Activated gamma-delta T cell (primary cell): ENCODE measurements around the gene CEP128.

Experiments
- DNase-seq: peaks from one replicate; lab custom pipeline; 2025; lab: John Stamatoyannopoulos, UW

The CEP128 gene

DNA sequence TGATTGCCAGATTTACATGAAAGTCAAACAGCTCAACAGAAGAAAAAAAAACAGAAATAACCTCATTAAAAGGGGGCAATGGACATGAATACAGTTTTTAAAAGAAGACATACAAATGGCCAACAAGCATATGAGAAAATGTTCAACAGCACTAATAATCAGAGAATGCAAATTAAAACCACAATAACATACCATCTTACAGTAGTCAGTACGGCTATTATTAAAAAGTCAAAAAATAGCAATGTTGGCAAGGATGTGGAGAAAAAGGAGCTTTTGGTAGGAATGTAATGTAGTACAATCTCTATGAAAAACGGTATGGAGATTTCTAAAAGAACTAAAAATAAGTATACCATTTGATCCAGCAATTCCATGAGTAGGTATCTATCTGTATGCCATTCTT, 272.1 kb downstream of the CEP128 start:
- DNase-seq = no peak

GRCh38 chr14:80664576-80664975, 277.0 kb downstream of the CEP128 start:
- DNase-seq = no peak

DNA sequence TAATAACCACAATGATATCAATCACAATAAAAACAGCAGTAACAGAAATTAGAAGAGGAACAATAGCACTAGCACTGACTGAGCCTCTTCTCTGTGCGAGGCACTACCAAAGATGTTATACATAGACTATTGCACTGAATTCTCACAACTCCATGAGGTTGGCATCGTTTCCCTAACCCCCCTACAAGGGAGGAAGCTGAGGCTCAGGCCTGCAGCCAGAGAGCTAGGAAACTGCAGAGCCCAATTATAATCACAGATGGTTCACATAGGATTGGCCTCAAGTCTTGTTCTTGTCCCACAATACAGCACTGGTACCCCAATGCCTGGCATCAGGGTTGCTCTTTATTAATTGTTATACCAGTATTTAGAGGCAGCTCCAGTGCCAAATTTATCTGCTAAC, 278.0 kb downstream of the CEP128 start:
- no peak for DNase-seq

- DNase-seq = no peak
Observed at GRCh38 chr14:80659783-80660182, 281.8 kb downstream of the CEP128 start.

GRCh38 chr14:80658733-80659132, 282.8 kb downstream of the CEP128 start:
- DNase-seq = no peak

GRCh38 chr14:80658155-80658554, 283.4 kb downstream of the CEP128 start:
- no peak for DNase-seq

GRCh38 chr14:80653956-80654355, 287.6 kb downstream of the CEP128 start:
- DNase-seq = no peak

- DNase-seq = no peak
Observed at GRCh38 chr14:80645667-80646413, 295.7 kb downstream of the CEP128 start.

DNA sequence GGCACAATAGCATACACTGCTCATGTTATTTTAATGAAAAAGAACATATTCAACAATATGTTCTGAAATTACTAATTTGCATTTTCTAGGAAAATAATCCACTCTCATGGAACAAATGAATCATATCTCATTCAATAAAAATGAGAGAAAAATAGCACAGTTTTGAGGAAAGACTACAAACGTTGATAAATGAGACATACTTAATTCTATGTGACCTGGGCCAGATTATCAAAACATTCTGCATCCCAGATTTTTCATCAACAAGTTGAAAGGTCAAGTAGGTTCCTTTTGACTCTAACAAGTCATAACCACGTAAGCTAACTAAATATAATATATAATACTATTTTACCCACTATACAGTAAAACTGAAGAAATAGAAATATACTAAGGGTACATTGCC, 296.7 kb downstream of the CEP128 start:
- no peak for DNase-seq

DNA sequence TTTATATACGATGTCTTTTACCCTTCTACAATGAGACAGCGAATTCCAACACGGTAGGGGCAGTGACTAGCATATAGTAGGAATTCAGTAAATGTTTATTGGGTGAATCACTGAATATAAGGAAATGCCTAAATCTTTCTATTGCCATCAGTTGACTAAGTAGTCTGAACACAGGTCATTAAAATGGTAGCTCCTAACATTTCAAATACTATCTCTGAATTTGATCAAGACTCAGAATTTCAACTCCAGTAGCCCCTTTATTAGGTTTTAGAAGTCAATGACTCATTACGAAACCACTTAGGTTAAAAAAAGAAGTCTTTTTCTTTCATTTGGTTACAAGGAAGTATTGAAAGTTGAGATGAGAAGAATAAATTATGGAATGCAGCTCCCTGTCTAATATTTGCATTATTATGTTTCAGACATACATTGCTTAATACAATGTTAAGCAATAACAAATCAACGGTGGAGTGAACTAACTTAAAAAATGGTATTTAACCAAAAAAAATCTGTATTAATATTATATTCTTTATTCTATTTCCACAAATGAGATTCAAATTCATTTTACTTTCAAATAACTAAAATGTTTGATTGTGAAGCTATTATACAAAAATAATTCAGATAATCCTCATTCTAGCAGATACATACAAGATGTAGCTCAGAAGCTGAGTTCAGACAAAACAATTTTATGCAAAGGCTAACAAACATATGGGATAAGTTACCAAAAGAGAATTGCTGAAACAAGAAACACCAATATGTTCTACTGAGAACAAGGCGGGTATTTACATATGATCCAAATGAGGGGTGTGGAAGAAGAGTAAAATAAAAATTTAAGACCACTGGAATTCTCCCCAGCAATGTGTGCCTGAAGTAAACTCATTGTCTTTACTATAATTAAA, 302.7 kb downstream of the CEP128 start:
- no peak for DNase-seq

- DNase-seq = no peak
Observed at GRCh38 chr14:80637756-80638619, 303.6 kb downstream of the CEP128 start.

GRCh38 chr14:80636071-80636470, 305.5 kb downstream of the CEP128 start:
- no peak for DNase-seq

DNA sequence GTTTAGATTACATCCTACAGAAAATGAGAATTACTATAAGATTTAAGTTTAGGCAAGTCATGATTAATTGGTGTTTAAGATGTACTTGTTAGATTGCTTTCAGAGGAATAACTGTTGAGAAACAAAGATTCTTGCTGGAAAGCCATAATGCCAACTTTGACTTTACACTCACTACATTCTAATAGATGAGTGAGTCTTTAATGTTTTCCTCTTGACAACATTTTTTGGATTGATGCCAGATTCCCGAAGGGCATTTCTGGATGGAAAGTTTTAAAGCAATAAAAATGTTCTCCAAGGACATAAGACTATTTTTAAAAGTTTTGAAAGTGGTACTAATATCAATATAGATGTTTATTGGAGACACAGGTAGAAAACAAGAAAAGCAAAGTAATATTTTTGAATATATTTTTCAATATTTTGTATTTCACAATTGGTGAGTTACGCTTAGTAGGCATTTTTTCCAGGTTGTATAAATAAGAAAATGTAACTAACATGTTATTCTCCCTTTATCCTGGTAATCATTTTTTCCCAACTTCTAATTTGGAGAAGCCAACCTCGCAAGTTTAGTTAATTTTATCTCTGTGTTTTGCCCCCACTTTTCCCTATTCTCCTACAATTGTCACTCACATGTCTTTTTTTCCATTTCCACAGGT, 307.3 kb downstream of the CEP128 start:
- DNase-seq = no peak

DNA sequence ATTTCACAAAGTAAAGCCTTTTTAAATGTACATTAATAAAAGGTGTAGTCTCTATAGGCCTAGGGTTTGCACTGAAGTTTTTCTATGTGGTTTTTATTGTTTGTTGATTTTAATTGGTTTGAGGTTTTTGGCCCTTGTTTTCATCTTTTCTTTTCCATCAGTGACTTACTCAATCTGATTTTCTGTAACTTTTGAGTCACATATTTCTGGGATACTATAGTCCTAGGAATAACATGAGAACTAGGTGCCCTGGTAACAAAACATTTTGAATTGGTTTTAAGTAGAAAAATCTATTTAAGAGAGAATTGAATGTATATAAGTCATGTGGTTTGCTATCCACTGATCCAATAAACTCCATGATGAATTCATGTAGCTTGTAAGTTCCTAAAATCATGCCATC, 311.9 kb downstream of the CEP128 start:
- no peak for DNase-seq

DNA sequence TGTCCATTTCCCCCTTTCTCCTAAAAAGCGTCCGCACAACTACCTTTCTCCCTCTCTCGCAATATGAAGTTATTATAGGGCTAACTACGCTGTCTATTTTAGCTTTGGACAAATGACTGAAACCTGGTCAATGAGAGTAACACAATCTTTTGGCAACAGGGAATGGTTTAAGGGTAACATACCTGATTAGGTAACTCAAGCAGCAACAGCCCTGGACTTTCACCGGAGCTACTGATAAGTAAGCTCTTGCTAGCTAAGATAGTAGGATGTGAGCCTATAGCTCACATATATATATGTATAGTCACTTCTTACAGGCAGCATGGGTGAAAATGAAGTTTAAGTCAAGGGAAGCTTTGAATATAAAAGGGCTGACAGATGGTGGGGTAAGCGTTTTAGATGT, 313.0 kb downstream of the CEP128 start:
- DNase-seq = no peak

- no peak for DNase-seq
Observed at GRCh38 chr14:80627745-80628144, 313.8 kb downstream of the CEP128 start.

GRCh38 chr14:80624581-80624980, 317.0 kb downstream of the CEP128 start:
- DNase-seq = no peak

GRCh38 chr14:80621701-80622100, 319.8 kb downstream of the CEP128 start:
- DNase-seq = no peak

DNA sequence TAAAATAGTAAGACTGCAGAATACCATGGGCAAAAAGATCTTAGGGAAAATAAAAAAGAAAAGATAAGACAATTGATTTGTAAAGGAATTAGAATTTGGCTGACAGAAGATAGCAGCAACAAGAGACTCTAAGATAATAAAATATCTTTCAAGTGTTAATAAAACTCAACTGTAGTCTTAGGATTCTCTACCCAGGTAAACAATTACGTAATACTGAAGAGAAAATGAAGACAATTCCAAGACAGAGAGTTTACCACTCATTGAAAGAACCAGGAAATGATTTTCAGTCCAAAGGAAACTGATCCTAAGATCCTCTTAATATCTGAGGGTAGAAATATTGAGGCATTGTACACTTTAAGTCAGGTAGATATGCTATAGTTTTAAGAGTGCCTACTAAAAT, 321.1 kb downstream of the CEP128 start:
- no peak for DNase-seq

- DNase-seq = no peak
Observed at GRCh38 chr14:80618751-80619329, 322.7 kb downstream of the CEP128 start.

DNA sequence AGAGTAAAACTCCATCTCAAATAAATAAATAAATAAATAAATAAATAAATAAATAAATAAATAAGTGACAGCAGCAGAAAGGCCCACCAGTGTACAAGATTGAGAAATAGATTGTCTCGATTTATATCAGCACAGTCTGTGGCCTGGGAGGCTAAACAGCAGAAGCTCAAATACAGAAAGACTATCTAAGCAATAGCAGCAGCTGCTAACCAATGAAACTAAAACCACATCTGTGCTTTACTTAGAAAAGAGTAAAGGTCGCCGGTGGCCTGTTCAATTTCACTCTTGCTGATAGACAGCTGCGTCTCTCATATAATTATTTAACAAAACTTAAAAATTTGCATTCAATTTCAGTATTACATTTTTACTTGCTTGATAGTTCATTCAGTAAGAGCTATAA, 325.7 kb downstream of the CEP128 start:
- no peak for DNase-seq
